ENCODE results near the gene MRC1.

Gene MRC1

DNA sequence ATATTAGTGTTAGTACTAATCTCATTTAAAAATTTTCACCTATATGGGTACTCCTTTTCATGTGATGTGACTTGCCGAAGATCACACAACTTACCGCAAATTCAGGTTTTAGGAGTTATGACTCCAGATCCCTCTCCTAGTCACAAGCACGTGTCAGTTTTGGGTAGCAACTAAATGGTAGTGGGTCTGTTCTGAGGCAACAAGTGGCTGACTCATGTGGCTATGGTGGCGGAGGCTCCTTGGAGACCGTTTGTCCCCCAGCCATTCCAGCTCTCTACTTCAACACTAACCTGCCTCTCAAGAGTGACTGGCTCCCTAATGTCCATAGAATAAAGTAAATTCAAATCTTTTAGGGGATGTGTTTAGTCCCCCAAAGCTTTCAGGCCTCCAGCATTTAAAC, 39.5 kb downstream of the MRC1 start:
- no peak for DNase-seq

DNA sequence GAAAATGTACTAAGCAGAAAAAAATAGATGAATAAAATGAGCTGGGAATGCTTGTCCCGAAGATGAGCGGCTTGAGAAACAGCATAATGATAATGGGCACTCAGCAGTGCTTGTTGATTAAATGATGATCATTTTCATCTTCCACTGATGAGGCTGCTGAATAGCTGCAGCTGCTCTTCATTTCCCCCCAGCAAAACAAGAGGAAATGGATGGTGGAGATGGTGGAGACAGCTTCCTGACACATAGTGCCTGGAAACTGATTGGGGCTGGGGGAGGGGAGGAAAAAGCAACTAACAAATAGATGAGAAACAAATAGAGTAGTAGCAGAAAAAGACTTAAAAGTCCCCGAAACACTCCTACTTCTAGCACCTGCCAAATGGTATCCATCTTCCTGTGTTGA, 41.4 kb downstream of the MRC1 start:
- DNase-seq = no peak

DNA sequence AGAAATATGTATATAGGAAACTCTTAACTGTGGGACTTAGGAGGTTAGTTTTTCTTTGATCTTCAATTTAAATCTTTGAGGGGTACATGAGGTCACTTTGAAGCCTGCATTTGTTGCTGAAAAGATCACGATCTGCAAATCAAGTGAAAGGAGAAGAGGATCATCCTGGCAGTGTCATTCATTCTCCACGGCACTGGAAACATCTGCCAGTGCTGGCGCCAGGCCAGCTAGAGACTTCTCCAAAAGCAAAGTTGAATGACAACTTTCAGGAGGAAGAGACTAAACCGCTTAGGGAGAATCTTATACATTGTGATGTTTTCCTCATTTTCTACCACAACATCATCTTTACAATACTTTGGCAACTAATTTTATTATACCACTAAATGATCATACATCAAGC, 42.5 kb downstream of the MRC1 start:
- peak; percentile 79 to 87 for DNase-seq

DNA sequence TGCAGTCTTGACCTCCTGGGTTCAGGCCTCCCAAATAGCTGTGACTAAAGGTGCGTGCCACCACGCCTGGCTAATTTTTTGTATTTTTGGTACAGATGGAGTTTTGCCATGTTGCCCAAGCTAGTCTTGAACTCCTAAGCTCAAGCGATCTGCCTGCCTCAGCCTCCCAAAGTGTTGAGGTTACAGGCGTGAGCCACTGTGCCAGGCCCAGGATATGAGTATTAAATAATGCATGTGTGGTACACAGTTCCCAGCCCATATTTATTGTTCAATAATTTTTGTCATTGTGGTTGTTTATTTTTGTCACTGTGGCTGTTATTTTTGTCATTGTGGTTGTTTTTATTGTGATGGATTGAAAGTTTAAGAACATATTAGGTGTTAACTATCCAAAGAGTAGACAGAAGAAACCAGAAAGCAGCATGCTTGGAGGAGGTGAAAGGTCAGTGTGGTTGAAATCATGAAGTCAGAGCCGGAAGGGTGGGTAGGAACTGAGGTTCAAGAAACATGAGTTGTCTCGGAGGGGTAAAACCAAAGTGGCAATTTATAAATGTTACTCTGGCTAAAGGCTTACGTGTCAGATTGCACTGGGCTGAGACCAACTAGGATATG, 45.0 kb downstream of the MRC1 start:
- DNase-seq = peak; percentile 56 to 59

DNA sequence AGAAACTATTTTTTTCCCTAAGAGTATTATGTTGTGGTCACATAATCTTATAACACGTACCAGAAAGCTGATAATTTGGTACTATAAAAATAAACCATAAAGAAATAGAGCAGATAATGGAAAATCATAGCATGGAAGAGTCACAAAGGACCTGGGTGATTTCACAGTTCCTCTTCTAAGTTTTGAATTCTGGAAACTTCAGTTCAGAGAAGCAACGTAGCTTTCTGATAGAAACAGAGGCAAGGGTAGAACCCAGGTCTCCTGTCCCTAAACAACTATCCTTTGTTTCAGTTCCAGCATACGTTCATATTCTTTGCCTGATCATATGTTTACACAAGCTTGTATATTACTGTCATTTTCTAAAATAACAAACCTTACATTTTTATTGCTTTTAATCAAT, 47.9 kb downstream of the MRC1 start:
- no peak for DNase-seq

DNA sequence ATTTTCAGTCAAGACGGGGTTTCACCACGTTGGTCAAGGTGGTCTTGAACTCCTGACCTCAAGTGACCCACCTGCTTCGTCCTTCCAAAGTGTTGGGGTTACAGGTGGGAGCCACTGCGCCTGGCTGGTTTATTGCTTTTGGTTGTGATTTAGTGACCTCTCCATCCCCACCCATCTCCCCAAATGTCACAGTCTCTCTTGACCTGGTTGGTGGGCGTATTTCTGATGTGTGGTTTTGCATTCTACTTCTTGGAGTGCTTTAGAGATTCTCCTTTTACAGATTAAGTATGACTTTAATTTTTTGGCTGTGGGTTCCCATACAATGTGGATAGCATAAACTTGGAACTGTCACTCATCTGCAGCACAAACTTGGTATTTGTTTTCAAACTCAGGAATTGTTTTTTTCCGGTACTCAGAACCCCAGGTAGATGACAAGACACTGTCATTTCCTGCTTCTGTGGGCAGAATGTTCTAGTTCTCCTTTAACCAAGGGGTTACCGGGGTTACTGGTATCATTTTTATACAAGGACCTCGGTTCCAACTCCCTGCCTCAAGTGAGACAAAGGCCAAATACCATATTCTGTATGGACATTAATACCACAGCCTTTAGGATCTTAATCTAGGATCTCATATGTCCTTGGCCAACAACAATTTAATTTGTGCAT, 50.5 kb downstream of the MRC1 start:
- no peak for DNase-seq

DNA sequence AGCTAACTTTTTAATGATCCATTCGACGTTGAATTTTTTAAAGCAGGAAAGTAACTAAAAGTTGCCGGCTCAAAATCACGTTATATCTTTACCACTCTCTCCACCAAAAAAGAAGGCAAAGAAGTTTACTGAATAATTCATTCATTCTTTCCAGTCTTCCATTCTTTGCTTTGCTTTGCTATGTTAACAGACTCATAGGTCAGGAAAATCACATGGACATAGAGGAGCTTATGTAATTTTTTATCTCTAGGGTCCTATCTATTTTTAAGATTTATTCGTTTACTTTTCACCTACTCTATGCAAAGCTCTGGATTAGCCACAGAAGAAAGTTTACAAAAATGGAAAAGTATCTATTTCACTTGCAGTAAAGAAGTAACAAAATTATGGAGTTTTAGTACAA, 52.6 kb downstream of the MRC1 start:
- DNase-seq = no peak

DNA sequence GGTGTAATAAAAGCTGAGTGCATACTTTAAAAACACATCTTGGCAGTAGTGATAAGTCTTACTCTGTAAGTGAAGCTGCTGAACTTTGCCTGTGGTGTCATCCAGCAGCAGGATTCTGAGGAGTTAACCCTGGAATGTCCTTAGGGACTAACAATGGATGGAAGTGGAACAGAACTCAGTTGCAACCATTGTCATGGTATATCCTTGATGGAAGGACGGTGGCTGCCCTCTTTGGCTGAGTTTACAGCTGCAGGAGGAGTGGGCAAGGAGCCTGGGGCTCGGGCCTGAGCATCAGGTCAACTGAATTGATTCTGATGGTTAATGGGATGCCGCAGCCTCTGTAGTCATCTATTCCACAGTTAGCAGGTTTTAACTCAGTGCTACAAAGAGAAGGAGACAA, 56.2 kb downstream of the MRC1 start:
- no peak for DNase-seq

DNA sequence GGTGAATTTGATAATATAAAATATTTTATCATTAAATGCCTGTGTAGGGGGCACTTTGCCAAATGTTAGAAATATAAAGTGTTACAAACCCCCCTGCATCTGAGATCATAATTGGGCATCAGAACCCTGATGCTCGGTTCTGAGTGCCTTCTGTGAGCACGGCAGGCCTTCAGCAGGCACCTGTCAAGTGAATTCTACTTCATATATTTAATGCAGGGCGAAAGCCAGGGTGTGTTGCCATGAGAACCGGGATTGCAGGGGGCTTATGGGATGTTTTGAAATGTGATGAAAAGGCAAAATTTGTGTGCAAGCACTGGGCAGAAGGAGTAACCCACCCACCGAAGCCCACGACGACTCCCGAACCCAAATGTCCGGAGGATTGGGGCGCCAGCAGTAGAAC, 57.2 kb downstream of the MRC1 start:
- no peak for DNase-seq

DNA sequence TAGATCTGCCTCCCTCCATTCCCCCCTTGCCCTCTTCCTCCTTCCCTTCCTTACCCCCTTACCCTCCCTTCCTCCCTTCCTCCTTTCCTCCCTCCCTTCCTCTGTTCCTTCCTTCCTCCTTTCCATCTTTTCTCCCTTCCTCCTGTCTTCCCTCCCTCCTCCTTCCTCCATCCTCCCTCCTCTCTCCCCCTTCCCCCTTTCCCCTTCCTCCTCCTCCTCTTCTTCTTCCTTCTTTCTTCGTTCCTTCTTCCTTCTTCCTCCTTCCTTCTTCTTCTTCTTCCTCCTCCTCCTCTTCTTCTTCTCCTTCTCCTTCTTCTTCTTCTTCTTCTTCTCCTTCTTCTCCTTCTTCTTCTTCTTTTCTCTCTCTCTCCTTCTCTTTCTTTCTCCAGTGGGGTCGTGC, 57.9 kb downstream of the MRC1 start:
- no peak for DNase-seq

DNA sequence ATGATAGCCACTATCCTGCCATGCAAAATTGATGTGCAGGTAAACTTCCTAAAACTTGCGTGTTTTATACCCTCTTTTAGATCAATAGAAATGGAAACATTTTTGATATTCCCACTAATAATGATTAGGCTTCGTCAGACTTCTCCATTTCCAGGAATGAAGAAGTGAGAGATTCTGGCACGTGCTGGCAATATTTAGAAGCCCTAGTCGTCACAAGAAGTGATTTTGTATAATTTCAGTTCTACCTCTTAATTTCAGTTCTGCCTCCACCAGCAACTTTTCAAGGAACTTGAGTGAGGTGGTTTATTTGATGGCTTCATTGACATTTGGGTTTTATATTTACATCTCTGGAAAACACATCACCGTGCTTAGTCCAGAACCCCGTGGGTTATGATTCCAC, 61.9 kb downstream of the MRC1 start:
- peak in 1 of 2 donors; percentile 16 for DNase-seq

DNA sequence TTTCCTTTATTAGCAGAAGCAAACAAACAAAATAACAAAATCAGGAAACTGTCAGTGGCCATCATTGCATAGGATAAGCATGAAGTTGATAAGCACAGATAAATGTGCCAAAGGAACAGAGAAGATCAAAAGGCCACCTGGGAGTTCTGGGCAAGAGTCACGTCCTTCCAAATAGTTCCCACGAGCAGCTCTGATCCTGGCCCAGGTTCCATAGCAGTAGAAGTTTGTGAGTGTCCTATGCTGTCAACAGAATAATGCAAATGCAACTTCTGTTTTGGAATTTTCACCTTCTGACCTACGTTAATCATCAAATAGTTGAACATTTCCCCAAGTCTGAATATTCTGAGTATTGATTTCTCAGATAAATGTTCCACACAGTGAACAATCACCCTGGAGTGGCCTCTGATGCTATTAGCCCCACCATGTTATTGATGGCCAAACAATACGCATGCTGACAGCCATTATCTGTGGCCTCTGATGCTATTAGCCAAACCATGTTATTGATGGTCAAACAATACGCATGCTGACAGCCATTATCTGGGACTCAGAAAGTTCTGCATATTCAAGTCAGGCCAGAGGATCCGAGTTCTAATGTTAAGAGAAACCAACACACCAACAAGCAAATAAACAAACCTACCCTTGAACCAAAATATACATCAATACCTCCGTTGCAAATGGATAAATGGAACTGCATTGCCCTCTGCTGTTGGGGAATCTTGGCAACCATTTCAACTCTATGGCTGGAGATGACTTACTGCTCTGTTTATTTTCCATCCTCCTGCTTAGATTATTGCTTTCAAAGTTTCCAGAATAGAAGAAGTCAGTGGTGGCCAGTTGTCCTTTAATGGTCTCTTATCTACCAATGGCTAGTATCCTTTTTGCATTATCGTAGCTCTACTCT, 63.3 kb downstream of the MRC1 start:
- DNase-seq = peak in 1 of 2 donors; percentile 28

DNA sequence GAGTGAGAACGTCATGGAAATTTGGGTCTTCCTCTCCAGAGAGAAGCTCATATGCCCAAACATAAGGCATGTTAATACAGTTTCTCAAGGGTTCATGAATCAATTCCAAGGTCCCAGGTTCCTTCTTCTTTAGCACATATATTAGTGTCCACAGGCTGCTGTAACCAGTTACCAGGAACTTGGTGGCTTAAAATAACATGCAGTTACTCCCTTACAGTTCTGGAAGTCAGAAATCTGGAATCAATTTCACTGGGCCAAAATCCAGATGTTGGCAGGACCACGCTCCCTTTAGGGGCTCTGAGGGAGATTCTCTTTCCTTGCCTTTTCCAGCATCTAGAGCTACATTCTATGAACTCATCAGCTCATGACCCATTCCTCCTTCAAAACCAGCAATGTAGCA, 64.8 kb downstream of the MRC1 start:
- no peak for DNase-seq

DNA sequence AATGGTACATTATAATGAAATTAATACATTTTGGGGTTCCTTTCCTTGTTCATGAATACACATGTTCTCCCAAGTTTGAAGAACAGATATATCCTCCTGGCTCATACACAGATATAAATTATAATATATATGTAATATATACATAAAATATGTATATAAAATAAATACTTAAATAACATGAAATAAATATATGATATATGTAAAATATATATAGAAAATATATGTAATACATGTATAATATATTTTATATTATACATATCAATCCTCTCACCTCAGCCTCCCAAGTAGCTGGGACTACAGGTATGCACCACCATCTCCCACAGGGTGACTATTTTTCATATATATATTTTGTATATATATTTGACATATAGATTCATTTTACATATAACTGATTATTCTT, 68.0 kb downstream of the MRC1 start:
- DNase-seq = no peak

DNA sequence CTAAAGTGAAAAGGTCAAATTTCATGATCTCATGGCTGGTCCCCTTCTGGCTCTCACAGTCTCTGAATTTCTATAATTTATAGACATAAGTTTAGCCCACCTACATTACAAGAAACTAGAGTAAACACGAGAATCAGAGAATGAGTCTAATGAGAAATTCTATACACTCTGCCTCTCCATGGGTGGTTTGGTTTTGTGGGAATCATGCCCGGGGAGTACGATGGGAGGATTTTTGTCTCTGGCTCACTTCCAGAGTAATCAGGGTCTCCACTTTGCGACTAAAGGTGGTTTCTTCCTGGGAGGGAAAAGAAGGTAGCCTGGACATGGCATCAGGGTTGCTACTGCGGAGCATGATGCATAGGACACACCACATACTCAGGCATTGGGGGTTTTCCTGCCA, 69.7 kb downstream of the MRC1 start:
- no peak for DNase-seq

DNA sequence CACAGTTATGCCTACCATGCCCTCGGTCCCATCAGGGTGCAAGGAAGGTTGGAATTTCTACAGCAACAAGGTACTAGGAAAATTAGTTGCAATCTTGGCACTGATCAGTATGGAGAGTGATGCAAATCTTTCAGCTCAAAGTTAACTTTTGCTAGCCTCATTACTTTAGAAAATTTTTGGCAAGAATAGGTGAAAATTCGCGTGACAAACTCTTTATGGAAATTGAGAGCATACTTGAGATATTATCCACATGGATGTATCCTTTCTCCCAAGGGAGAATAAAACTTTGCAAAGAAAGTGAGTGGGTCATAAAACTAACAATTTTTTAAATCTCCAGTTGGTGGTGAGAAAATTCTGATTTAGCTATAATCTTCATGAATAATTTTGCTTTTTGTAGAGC, 71.5 kb downstream of the MRC1 start:
- no peak for DNase-seq

DNA sequence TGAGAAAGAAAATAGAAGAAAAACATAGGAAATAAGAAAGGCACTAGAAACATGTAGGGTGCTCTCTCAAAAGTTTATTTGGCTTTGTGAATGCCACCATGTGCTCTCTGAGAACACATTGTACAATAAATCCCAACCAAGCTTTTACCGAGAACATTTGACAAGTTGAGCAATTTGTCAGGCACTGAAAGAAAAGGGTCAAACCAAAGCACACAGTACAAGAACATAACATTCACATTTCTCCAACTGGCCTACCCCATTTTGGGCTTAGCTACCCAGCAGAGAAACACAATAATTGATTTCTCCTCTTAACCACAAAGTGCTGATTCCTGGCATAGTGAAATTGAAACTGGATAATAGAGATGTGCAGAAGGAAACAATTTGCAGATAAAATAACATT, 73.4 kb downstream of the MRC1 start:
- no peak for DNase-seq

DNA sequence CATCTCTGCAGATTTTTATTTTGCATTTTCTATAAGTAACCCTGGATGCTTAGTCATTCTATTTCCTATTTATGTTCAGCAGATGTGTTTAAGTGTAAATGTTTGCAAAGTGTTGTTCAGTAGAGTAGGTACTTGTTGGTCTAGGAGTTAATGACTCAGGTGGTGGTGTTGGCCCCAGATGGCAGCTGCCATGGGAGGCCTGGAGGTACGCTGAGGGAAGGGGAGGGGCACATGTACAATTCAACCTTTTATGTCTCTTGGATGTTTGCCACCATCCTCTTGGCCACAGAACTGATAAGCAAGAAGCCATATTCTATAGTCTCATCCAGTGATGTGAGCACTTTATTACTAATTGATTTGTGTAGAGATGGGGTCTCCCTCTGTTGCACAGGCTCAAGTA, 74.5 kb downstream of the MRC1 start:
- DNase-seq = no peak

DNA sequence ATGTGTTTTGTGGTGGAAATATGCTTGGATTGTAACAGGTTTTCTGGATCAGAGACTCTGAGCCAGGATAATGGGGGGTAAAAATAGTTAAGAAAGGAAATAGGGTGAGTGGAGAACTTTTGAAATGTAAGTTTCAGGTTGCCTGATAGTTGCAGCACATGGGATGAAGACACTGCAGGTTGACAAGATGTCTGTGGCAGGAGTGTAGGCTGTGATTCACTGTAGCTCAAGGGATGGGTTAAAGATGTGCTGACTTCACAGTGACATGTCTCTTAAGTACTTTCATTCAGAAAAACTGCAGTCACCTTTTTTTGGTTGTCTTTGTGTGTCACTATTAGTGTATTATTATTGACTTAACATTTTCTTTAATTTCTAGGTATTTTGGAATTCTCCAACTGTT, 79.0 kb downstream of the MRC1 start:
- DNase-seq = no peak

DNA sequence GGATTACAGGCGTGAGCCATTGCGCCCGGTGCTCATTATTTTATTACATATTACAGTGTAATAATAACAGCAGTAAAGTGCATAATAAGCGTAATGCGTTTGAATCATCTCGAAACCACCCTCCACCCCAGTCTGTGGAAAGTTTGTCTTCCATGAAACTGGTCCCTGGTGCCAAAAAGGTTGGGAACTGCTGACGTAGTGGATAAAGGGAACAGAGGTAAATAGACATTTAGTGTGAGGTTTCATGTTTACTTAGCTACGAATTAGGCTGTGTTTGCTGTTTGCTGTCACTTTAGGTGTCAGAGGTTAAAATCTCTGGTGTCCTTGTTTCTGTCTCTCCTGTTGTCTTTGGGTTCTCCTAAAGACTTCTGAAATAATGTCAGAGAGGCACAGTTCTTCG, 82.3 kb downstream of the MRC1 start:
- no peak for DNase-seq

DNA sequence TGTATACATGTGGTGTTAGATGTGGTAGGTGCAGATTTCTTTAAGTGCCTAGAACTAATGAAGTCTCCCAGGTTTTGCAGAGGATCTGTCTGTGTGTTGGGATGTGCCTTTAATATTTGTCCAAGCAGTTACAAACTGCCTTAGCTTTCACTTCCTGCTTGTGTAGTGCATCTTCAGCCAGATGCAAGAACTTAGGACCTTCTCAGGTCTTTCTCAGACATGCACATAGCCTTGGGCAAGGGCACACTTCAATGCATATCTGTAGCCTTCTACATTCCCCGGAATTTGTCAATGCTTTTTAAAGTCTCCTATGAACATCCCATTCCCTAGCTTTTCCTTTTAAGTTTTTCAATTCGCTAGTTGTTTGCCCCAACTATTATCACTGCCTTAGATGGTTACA, 95.4 kb downstream of the MRC1 start:
- DNase-seq = no peak

DNA sequence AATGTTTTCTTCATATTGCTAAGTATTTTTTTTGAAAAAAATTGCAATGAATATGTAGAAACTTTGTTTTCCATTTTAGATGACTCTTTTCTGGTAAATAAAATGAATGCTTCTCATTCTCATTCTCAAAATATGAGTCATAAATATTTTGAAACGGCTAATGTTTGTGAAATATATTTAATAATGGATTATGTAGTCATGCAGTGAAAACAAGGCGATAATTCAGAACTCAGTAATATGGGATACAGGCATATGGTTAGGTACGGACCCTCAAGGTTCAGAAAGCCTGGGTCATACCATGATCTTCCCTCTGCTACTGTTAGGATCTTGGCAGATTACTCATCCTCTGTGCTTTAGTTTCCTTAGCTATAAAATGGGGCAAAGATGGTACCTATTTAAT, 96.3 kb downstream of the MRC1 start:
- peak; percentile 25 to 28 for DNase-seq

DNA sequence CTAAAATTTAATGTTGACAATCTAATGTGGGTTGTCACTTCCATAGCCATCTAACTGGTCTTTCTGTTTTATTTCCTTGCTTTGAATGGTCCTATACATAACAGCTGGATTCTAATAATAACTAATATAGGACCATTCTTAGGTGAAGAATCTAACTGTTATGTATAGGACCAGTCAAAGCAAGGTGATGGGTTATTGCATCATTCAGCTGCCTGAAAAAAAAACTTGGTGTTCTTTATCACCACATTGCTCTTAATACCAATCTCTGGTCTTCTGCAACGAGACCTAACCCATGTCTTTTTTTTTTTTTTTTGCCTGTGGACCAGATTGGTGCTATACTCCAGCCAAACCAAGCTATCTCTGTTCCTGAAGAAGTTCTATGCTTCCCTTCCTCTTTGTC, 96.9 kb downstream of the MRC1 start:
- no peak for DNase-seq

DNA sequence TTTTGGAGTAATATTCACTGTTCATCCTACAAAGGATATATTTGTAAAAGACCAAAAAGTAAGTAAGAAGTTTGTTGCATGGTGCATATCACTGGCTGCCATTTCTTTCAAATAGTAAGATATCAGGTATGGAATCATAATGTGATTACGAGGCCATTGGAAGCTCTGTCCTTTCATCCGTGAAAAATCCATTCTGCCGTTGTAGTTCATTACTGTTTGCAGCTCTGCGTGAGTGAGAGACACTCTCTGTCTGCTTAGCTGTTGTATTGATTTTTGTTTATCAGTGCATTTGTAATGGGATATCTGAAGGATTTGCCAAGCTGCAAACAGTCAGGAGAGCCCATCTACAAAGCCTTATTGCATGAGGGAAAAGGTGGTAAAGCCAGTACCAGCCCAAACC, 98.5 kb downstream of the MRC1 start:
- DNase-seq = no peak

Data from inflammatory macrophage treated with lipopolysaccharide for 1 hour (primary cell).